Stimulated activated CD4-positive, alpha-beta T cell treated with anti-CD3 and anti-CD28 coated beads, Interleukin-12 subunit alpha, Interleukin-12 subunit beta, amount 100 ng/mL, for 48 hours (primary cell): ENCODE results near the gene SKAP1.

Experiments
- DNase-seq, 3 donors: peaks; one replicate each; pipeline ENCODE4 v3.0.0-alpha.2; 2020; ENCODE audit warnings: low read depth in 2 of 3, low spot score in 1 of 3

Gene SKAP1

DNA sequence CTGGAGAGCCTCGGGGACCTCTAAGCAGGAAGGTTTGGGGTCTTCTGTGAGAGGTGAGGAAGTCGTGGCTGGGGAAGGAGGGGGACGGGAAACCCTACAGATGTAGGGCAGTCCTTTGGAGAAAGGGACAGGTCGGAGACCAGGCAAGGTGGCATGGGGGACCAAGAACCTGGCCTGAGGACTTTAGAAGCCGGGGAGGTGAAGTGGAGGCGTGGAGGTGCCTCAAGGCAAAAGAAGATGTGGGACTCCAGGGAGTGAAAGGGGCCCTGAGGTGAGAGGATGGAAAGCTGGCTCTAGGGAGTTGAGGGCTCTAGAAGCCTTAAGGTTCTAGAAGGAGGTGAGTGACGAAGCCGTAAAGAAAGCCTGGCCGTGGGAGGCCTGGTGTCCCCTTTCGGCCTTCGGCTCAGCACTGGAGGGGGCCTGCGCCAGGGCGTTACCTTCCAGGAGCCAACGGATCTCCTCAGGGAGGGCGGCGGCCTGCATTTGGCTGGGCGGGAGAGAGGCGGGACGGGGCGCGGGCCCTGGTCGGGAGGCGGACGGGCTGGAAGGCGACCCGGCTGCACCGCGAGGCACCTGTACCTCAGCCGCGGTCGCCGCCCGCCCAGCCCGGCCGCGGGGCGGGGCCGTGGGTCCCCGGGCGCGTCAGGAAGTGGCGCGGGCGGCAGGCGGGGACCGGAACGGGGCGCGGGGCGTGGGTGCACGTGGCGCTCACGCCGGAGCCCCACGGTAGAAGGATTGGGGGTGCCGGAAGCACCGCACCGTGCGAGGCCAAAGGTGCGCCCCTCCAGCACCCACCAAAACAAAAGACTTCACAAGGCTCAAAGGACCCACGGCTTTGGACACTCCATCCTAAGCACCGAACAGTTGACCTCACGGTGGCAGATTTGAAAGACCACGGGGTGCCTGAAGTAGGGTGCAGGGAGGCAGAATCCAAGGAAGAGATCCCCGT is at the start of gene SKAP1:
Gene SKAP1, minus strand, starts transcription at position 577 of the 949 bp plus-strand sequence.
- DNase-seq, result peak in 1 of 3 donors; percentile 57

GRCh38 chr17:48479014-48479402 is 49.0 kb upstream of the SKAP1 start:
- no peak for DNase-seq

DNA sequence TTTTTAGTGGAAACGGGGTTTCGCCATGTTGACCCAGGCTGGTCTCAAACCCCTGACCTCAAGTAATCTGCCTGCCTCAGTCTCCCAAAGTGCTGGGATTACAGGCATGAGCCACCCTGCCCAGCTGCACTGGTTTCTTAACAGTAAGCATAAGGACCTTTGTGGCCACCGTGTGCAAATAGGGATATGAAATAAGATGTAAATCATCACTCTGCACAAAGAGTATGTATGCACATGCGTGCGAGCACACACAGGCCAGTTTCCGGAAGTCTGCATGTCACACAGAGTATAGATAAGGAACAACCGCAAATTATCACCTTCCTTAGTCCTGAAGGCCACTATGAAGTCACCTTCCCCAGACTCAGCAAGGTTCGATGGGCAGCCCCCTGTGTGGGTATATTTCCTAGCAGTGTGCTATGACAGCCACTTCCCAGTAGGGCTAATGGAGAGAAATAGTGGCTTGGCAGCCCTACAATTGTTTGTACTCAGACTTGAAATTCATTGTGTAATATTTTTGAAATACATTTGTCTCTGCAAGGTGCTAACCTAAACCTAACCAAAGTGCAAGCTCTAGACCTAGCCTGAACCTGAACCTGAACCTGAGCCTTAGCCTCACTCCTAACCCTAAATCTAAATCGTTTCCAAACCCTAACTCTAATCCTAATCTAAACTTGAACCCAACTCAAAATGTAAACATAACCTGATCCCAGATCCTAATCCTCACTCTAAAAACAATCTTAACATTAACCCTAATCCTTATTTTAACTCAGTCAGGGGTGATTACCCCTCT is 48.4 kb upstream of the SKAP1 start:
- peak in 2 of 3 donors; percentile 10 for DNase-seq

DNA sequence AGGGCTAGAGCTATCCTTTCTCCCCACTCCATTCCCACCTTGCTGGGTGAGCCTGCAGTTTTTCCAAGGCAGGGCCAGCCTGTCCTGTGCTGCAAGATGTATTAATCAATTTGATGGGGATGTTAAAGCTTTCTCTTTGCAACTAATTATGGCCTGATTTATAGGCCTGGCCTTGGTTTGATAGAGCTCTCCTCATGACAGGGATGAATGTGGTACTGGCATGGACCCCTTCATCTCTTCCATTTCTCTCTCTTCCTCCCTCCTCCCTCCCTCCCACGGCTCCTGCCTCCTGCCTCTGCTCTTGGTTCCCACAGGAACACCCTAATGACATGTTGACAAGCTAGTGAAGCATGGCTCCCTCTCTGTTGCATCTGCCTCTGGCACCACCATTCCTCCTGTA is 47.2 kb upstream of the SKAP1 start:
- no peak for DNase-seq

DNA sequence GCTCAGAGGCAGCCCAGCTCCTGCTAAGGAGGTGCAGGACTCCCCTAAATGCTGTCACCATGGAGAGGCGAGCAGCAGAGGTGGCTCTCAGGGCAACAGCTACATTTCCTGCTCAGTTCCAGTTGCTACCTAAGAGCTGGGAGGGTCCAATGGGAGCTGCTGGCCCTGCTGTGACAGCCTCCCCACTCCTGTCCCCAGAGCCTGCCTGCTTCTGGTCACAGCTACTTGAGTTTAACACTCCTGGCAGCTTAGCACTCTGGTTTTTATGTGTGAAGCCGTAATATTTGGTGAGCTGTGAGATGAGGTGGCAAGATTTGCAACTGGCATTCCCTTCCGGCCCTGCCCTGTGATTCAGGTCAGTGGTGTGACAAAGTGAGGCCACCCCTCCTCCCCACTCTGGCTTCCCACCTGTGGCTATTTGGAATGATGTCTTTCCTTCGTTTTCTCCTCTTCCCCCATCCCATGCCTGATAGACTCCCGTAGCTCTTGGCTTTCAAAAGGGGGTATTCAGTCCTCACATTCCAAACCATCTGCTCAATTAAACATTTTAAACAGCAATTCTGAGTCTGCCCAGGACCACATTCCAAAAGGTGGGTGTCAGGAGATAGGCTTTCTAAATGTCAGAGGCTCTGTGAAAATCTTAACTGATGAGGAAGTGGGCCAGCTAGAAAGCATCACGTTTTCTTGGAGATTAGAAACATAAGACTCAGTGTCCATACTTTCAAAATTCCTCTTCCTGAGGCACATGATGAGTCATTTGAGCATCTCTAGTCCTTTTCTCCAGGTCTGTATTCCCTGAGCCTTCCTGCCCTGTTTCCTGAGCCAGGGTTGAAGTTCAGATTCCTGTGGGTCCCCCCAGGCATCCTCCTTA is 42.6 kb upstream of the SKAP1 start:
- DNase-seq, result no peak

- no peak for DNase-seq
Observed at GRCh38 chr17:48471817-48472410, 41.9 kb upstream of the SKAP1 start.

GRCh38 chr17:48470388-48471034 is 40.5 kb upstream of the SKAP1 start:
- DNase-seq, result no peak

GRCh38 chr17:48469227-48469626 is 39.2 kb upstream of the SKAP1 start:
- no peak for DNase-seq

DNA sequence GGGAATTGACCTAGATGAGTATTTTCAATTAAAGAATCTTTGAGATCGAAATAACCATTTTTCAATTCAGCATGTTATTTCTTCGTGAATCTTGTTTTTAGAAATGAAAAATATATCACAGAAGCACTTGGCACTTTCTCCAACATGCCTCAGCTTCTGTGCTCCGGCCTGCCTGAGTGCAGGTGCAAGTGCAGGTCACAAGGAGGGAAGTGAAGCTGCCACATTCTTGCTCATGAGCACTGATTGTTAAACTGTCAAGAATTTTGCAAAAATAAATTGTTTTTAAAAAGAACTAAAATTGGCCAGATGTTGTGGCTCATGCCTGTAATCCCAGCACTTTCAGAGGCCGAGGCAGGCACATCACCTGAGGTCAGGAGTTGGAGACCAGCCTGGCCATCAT is 38.3 kb upstream of the SKAP1 start:
- DNase-seq, result no peak

DNA sequence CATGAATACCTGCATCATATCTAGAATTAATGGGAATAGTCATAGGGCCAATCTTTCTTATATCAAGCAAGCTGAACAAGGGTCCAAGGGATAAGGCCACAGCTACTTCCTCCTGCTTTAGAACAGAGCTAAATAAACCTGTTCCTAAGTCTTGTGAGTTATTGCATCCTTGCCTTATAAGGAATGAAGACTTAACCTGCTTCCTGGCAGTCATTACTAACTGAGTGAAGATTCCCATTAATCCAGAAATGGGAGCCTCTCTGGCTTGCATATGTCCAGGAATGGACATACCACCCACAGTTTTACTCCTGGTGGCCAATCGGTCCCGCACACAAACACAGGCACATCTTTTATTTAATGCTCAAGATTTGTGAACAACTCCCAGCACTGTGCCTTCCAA is 35.9 kb upstream of the SKAP1 start:
- no peak for DNase-seq

GRCh38 chr17:48463526-48463925 is 33.5 kb upstream of the SKAP1 start:
- no peak for DNase-seq

GRCh38 chr17:48462946-48463345 is 32.9 kb upstream of the SKAP1 start:
- DNase-seq, result no peak

- no peak for DNase-seq
Observed at GRCh38 chr17:48460052-48460451, 30.0 kb upstream of the SKAP1 start.

DNA sequence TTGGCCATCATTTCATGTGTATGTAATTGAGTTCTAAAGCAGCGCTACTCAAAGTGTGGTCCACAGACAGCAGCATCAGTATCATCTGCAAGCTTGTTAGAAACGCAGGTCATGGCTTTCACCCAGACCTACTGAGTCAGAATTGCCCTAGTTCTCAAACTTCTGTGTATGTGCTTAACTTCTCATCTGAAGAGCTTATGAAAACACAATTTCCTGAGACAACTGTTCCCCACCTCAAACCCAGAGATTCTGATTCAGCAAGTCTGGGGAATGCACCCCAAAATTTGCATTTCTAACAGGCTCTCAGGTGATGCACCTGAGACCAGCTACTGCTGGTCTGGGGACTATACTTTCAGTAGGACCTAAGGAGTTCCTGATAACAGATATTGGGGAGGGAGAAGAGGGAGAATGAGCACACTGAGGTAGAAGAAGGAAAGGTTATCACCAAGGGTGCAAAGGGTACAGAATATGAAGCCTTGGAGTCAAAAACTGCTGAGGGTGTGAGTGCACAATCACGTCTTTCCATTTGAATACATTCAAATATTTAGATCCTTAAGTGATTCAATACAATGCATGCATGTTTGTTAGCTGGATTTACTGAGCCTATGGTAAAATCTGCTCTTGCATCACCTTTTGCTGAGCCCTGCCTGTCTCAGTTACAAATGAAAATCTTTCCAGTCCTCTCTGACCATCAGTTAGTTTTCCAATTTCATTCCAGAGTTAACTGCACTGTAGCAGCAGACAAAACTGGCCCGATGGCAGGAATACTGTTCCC is 29.2 kb upstream of the SKAP1 start:
- no peak for DNase-seq

DNA sequence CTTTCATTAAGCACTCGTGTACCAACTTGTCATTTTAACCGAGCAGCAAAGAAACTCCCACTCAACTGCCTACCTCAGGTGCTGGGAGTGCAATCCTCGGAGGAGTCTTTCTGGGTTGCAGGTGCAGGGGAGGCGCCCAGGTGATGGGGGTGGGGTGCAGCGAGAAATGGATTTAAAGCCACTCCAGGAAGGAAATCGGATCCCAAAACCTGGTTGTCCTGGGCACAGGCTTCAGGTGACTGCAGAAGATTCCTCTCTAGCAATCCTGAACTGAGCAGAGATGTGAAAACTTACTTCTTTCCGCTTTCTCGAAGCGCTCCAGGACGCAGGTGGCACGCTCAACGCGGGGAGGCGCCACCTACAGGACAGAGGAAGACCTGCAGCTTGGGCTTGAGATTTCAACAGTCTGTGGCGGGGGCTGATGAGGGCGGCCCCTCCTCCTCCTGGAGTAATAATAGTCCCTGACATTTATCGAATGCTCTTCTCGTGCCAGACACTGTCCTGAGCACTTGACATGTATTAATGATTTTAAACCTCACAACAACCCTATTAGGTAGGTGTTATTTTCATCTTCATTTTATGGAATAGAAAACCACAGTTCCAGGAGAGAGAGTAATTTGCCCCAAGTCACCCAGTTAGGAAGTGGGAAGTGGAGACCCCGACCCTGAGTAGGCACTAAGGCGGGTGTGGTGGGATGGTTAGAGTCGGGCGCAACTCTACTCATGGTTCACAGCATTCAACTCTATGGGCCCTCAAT is 27.2 kb upstream of the SKAP1 start:
- peak; percentile 58 to 76 (median 67) for DNase-seq

- no peak for DNase-seq
Observed at GRCh38 chr17:48456589-48456988, 26.6 kb upstream of the SKAP1 start.

DNA sequence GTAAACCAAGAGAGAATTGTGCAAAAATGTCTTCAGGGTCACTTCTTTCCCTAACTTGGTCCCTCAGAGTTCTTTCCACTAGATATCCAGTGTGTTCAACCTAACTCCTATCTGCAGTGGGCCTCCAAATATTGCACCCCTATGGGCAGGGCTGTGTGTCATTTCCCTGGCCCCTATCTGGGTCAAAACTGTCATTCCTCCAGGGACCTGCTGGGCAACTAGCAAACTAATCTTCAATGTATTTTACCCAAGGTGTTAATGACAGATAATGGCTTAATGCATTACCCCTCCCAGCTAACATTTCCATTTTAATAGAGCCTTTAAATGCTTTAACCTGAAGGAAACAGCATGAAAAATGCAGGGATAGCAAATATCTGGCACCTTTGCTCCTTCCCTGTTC is 25.8 kb upstream of the SKAP1 start:
- DNase-seq, result no peak

GRCh38 chr17:48453447-48453846 is 23.4 kb upstream of the SKAP1 start:
- no peak for DNase-seq

- DNase-seq, result no peak
Observed at GRCh38 chr17:48451489-48451888, 21.5 kb upstream of the SKAP1 start.
